Activated naive CD8-positive, alpha-beta T cell treated with anti-CD3 and anti-CD28 coated beads, Interleukin-2, amount 10 ng/mL, durations not matched to agents 7 days and 5 days (primary cell): Measurements from ENCODE around the gene TSHZ2. TPM values are rescaled to one million over a fixed set of nuclear protein-coding genes. Genes with fewer than 3 reads are reported as not detected.

ENCODE experiments used
- ATAC-seq: fragments of 150-1000 bp; cut with Tn5 transposase; one replicate; pipeline ENCODE4 v1.10.0; 2021; ENCODE audit warnings: low read depth, moderate library complexity
- POLR2A ChIA-PET: fragments of 350-600 bp; sonication (Branson Sonifier 250); formaldehyde crosslinking; loops from one replicate; lab custom pipeline; 2021; ENCODE audit warnings: antibody characterized with exemption; lab: Charles Lee
- DNase-seq: peaks from one replicate; pipeline ENCODE4 v3.0.0; 2021
- H3K27ac Mint-ChIP-seq: one replicate; pipeline ENCODE4 v1.8.0; 2022; ENCODE audit warnings: mild to moderate bottlenecking, mixed read lengths
- H3K27me3 Mint-ChIP-seq: one replicate; pipeline ENCODE4 v1.8.0; 2022; ENCODE audit warnings: mild to moderate bottlenecking, moderate library complexity, mixed read lengths
- H3K36me3 Mint-ChIP-seq: one replicate; pipeline ENCODE4 v1.8.0; 2021; ENCODE audit warnings: mild to moderate bottlenecking, mixed read lengths
- H3K4me1 Mint-ChIP-seq: one replicate; pipeline ENCODE4 v1.8.0; 2021; ENCODE audit warnings: mixed read lengths
- H3K4me3 Mint-ChIP-seq: one replicate; pipeline ENCODE4 v1.8.0; 2022; ENCODE audit warnings: mild to moderate bottlenecking, moderate library complexity, mixed read lengths
- H3K9me3 Mint-ChIP-seq: one replicate; pipeline ENCODE4 v1.8.0; 2021; ENCODE audit warnings: mixed read lengths
- total RNA-seq, 2 experiments: library from RNA; stranded (reverse); gene quantifications; one replicate each; pipeline ENCODE4 v1.2.3, GENCODE V29; 2021

The TSHZ2 gene
- total RNA-seq, 2 experiments from 2014 or later = 0.44 to 0.54 TPM

DNA sequence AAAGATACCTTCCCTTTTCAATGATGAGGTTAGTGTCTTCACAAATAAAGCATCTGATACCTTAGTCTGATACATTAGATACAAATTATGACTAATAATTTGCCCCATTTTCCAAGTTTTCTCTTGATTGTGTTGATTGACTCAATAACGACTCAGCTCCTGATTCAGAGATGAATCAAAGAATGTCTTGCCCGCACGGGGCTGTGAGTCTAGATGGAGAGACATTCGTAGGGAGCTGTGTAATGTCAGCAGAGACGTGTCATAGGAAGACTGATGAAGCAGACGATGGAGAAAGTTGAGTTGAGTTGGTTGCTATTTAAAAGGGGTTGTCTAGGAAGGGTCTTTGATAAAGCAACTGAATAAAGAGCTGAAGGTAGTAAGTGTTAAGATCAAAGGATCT lies 78.2 kb downstream of the TSHZ2 start:
- H3K4me1 Mint-ChIP-seq = no peaks in the 10 kb centered on the region
- no peak overlapping the region for H3K27ac Mint-ChIP-seq
- ATAC-seq (no peak), DNase-seq (no peak)
- no peaks in the 10 kb centered on the region for H3K36me3 Mint-ChIP-seq
- no peak overlapping the region for H3K4me3 Mint-ChIP-seq
- H3K9me3 Mint-ChIP-seq = no peaks in the 10 kb centered on the region
- H3K27me3 Mint-ChIP-seq = peaks cover 2% of the 10 kb centered on the region
- POLR2A ChIA-PET = no interaction called here

- no peak for ATAC-seq
- H3K4me3 Mint-ChIP-seq = no peak overlapping the region
- H3K4me1 Mint-ChIP-seq = no peaks in the 10 kb centered on the region
- H3K27me3 Mint-ChIP-seq = peaks cover 2% of the 10 kb centered on the region
- no peaks in the 10 kb centered on the region for H3K9me3 Mint-ChIP-seq
- no peak overlapping the region for H3K27ac Mint-ChIP-seq
- no peak for DNase-seq
- no peaks in the 10 kb centered on the region for H3K36me3 Mint-ChIP-seq
- POLR2A ChIA-PET = no interaction called here
These were observed 80.2 kb downstream of the TSHZ2 start for GRCh38 chr20:53052380-53052779.

GRCh38 chr20:53053595-53053994 lies 81.4 kb downstream of the TSHZ2 start:
- Mint-ChIP-seq H3K27me3 (peaks cover 2% of the 10 kb centered on the region), H3K36me3 (no peaks in the 10 kb centered on the region), H3K9me3 (no peaks in the 10 kb centered on the region), H3K4me3 (no peak overlapping the region), H3K27ac (no peak overlapping the region), H3K4me1 (no peaks in the 10 kb centered on the region)
- DNase-seq (no peak), ATAC-seq (no peak)
- POLR2A ChIA-PET = no interaction called here

DNA sequence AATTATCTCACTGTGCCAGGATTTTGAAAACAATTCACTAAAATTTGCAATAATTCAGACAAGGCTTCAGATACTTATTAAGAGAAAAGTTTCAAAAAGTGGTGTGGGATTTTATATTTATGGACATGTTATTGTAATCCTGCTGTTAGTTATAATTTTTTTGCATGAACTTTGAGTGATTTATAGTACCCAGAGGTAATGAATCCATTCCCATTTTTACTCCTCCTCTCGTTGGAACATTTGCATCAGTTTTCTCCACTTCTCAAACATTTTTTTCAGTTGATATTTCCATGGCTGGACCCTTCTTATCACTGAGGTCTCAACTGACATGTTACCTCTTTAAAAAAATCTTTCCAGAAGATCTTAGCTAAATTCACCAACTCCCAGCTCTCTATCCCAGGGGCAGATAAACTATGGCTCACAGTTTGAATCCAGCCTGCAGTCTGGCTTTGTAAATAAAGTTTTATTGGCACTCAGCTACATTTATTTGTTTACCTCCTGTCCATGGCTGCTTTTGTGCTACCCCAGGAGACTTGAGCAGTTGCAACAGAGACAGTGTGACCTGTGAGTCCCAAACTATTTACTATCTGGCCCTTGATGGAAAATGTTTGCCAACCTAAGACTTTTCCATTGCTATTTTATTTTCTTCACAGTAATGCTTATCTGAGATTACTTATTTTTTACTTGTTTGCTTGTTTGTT lies 83.4 kb downstream of the TSHZ2 start:
- no peaks in the 10 kb centered on the region for H3K4me1 Mint-ChIP-seq
- ATAC-seq (no peak), DNase-seq (no peak)
- POLR2A ChIA-PET = no interaction called here
- no peak overlapping the region for H3K4me3 Mint-ChIP-seq
- H3K9me3 Mint-ChIP-seq = no peaks in the 10 kb centered on the region
- H3K27ac Mint-ChIP-seq = no peak overlapping the region
- no peaks in the 10 kb centered on the region for H3K36me3 Mint-ChIP-seq
- H3K27me3 Mint-ChIP-seq = peaks cover 2% of the 10 kb centered on the region

GRCh38 chr20:53057579-53057978 lies 85.4 kb downstream of the TSHZ2 start:
- Mint-ChIP-seq H3K27me3 (peaks cover 2% of the 10 kb centered on the region), H3K4me3 (no peak overlapping the region), H3K27ac (no peak overlapping the region), H3K9me3 (no peaks in the 10 kb centered on the region), H3K36me3 (no peaks in the 10 kb centered on the region), H3K4me1 (peaks cover 2% of the 10 kb centered on the region)
- no peak for DNase-seq
- no peak for ATAC-seq
- POLR2A ChIA-PET = no interaction called here

- POLR2A ChIA-PET = no interaction called here
- Mint-ChIP-seq H3K4me3 (no peak overlapping the region), H3K27ac (no peak overlapping the region)
These were observed 87.7 kb downstream of the TSHZ2 start for GRCh38 chr20:53059848-53060247.

GRCh38 chr20:53061192-53062108 lies 89.3 kb downstream of the TSHZ2 start:
- Mint-ChIP-seq H3K4me3 (no peak overlapping the region), H3K27me3 (no peaks in the 10 kb centered on the region), H3K9me3 (no peaks in the 10 kb centered on the region), H3K36me3 (no peaks in the 10 kb centered on the region), H3K4me1 (peaks cover 2% of the 10 kb centered on the region), H3K27ac (no peak overlapping the region)
- ATAC-seq (no peak), DNase-seq (no peak)
- POLR2A ChIA-PET = no interaction called here

More at GRCh38 chr20:53059848-53060247, 87.7 kb downstream of the TSHZ2 start:
- ATAC-seq = no peak
- Mint-ChIP-seq H3K36me3 (no peaks in the 10 kb centered on the region), H3K27me3 (peaks cover 2% of the 10 kb centered on the region), H3K4me1 (peaks cover 2% of the 10 kb centered on the region), H3K9me3 (no peaks in the 10 kb centered on the region)
- no peak for DNase-seq

GRCh38 chr20:53064935-53065334 lies 92.8 kb downstream of the TSHZ2 start:
- peaks cover 2% of the 10 kb centered on the region for H3K27me3 Mint-ChIP-seq
- DNase-seq (no peak), ATAC-seq (no peak)
- H3K4me1 Mint-ChIP-seq = peaks cover 2% of the 10 kb centered on the region
- POLR2A ChIA-PET = no interaction called here
- H3K27ac Mint-ChIP-seq = no peak overlapping the region
- H3K9me3 Mint-ChIP-seq = no peaks in the 10 kb centered on the region
- no peak overlapping the region for H3K4me3 Mint-ChIP-seq
- H3K36me3 Mint-ChIP-seq = no peaks in the 10 kb centered on the region

DNA sequence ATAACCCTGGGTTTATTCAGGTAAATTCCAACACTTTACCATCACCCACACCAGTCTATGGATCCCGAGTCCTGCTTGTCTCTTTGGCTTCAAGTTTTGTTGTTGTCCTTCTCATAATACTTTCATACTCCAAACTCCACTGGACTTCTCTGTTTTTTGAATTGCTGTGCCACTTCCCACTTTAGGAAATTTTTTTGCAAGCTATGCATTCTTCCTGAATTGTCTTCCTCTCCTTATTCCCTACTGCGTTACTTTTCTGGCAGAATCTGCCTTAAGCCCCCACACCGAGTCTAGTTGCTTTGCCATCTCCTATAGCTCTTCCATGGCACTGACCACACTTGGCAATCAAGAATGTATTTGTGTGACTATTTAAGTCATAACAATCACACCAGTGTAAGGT lies 96.1 kb downstream of the TSHZ2 start:
- DNase-seq (no peak), ATAC-seq (no peak)
- POLR2A ChIA-PET = no interaction called here
- Mint-ChIP-seq H3K4me1 (no peaks in the 10 kb centered on the region), H3K9me3 (no peaks in the 10 kb centered on the region), H3K27ac (no peak overlapping the region), H3K27me3 (peaks cover 7% of the 10 kb centered on the region), H3K4me3 (no peak overlapping the region), H3K36me3 (no peaks in the 10 kb centered on the region)

DNA sequence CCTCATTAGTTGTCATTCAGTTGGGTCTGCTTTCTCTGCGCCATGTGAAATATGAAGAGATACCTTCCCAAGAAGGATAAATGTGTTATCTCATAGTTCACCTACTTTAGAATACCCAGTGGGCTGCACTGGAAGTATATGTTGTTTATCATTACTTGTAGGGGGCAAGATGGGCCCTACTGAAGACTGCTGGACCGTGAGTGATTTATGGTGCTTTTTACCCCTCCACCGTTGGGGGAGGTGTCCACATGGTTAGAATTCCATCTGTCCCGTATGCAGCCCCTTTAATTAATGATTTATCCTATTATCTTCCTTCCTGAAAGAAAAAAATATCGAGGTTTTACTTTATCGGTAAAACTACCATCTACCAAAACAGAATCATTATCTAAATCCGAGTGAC lies 97.0 kb downstream of the TSHZ2 start:
- no peaks in the 10 kb centered on the region for H3K9me3 Mint-ChIP-seq
- H3K27ac Mint-ChIP-seq = no peak overlapping the region
- no peaks in the 10 kb centered on the region for H3K4me1 Mint-ChIP-seq
- peaks cover 7% of the 10 kb centered on the region for H3K27me3 Mint-ChIP-seq
- H3K4me3 Mint-ChIP-seq = no peak overlapping the region
- POLR2A ChIA-PET = no interaction called here
- ATAC-seq = no peak
- H3K36me3 Mint-ChIP-seq = no peaks in the 10 kb centered on the region
- no peak for DNase-seq

DNA sequence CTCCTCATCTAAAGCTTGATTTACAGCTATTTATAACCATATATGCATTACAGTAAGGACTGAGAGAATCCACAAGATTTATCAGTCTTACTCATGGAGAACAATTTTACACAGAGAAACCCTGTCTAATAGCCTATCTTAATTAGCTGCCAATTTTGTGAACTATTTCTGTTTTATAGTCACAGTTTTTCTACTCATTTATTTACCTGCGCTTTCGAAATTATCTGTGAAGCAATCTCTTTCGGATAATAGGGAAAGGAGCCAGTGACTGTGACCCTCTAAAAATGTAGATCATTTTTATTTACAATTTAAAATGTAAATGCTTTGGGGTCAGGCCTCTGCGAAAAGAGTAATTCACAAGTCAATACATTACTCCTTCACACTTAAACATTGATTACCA lies 98.1 kb downstream of the TSHZ2 start:
- no peak for DNase-seq
- Mint-ChIP-seq H3K36me3 (no peaks in the 10 kb centered on the region), H3K4me3 (no peak overlapping the region), H3K4me1 (no peaks in the 10 kb centered on the region), H3K27me3 (peaks cover 7% of the 10 kb centered on the region), H3K9me3 (no peaks in the 10 kb centered on the region), H3K27ac (no peak overlapping the region)
- POLR2A ChIA-PET = no interaction called here
- no peak for ATAC-seq

DNA sequence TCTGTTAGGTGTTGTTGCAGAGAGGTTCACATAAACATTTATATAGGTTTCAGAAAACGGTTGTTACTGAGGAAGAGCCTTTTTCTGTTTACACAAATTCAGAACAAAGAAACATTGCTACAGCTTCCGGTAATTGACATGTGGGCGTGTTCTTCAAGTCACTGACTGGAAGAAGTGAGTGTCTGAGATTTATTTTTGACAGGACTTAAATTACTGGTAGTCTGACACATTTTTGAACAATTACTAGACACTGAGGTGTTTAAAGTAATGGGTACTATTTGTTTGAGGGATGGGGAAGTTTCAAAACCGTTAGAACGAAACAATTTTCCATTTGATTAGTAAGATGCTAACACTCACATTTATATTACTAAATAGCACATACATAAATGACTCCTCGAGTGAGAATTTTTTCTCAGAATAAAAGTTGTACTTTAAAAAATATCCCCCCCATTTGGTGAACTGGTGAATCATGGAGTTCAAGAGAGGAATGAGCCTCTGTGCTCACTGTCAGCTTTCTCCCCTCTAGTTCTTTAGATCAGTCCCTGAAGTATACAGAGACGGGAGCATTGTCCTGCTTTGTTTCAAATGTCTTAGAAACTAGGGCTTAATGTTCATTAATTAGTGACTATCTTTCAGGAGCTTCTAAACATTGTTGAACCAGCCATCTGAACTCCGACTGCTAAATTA lies 98.7 kb downstream of the TSHZ2 start:
- H3K4me3 Mint-ChIP-seq = no peak overlapping the region
- DNase-seq (no peak), ATAC-seq (no peak)
- no peaks in the 10 kb centered on the region for H3K36me3 Mint-ChIP-seq
- no peaks in the 10 kb centered on the region for H3K9me3 Mint-ChIP-seq
- H3K27me3 Mint-ChIP-seq = peaks cover 7% of the 10 kb centered on the region
- H3K4me1 Mint-ChIP-seq = no peaks in the 10 kb centered on the region
- no peak overlapping the region for H3K27ac Mint-ChIP-seq
- POLR2A ChIA-PET = no interaction called here

DNA sequence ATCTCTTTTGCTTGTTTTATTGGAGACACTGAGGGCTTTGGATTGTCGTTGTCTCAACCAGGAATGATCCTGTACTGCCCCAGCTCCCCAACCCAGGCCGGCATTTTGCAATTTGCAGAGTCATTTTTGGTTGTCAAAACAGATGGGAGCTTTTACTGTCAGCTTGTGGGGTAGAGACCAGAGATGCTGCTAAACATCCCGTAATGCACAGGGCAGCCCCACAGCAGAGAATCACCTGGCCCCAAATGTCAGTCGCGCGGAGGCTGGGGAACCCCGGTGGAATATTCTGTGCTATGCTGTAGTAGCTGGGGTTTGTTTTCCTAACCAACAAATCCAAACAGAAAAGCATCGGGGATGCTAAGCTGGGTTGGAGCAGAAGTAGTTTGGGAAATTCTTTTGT lies 99.7 kb downstream of the TSHZ2 start:
- no peak for ATAC-seq

More for the DNA sequence above, 99.7 kb downstream of the TSHZ2 start:
- H3K4me3 Mint-ChIP-seq = no peak overlapping the region
- no peak overlapping the region for H3K27ac Mint-ChIP-seq
- H3K36me3 Mint-ChIP-seq = no peaks in the 10 kb centered on the region
- H3K9me3 Mint-ChIP-seq = no peaks in the 10 kb centered on the region
- peaks cover 7% of the 10 kb centered on the region for H3K27me3 Mint-ChIP-seq
- POLR2A ChIA-PET = no interaction called here
- H3K4me1 Mint-ChIP-seq = no peaks in the 10 kb centered on the region
- DNase-seq = no peak
